Measurements from ENCODE around the gene SEMA3G.
A peak's percentile ranks its signal among the peaks of the same experiment; 100 is the strongest.

SEMA3G gene

GRCh38 chr3:52463416-52463815 is 18.5 kb upstream of the SEMA3G start:
- no peaks in the 10 kb centered on the region for H3K9me3 Mint-ChIP-seq
- no peak for ATAC-seq
- no peak overlapping the region for H3K4me3 Mint-ChIP-seq
- no peaks in the 10 kb centered on the region for H3K27me3 Mint-ChIP-seq
- no peak overlapping the region for H3K27ac Mint-ChIP-seq
- H3K4me1 Mint-ChIP-seq = peaks cover 18% of the 10 kb centered on the region
- H3K36me3 Mint-ChIP-seq = peaks cover 24% of the 10 kb centered on the region

- Mint-ChIP-seq H3K36me3 (peaks cover 25% of the 10 kb centered on the region), H3K27ac (no peak overlapping the region), H3K9me3 (no peaks in the 10 kb centered on the region), H3K4me3 (no peak overlapping the region), H3K27me3 (no peaks in the 10 kb centered on the region), H3K4me1 (peaks cover 33% of the 10 kb centered on the region)
- ATAC-seq = no peak
These were observed 17.0 kb upstream of the SEMA3G start for GRCh38 chr3:52461874-52462273.

GRCh38 chr3:52458770-52459545 is 14.1 kb upstream of the SEMA3G start:
- peak; percentile 51 for ATAC-seq
- Mint-ChIP-seq H3K9me3 (no peaks in the 10 kb centered on the region), H3K4me1 (peaks cover 62% of the 10 kb centered on the region), H3K27ac (peak overlapping the region; percentile 37), H3K4me3 (no peak overlapping the region), H3K36me3 (peaks cover 16% of the 10 kb centered on the region), H3K27me3 (no peaks in the 10 kb centered on the region)

GRCh38 chr3:52458031-52458760 is 13.3 kb upstream of the SEMA3G start:
- Mint-ChIP-seq H3K9me3 (no peaks in the 10 kb centered on the region), H3K4me3 (no peak overlapping the region), H3K27me3 (no peaks in the 10 kb centered on the region), H3K36me3 (peaks cover 14% of the 10 kb centered on the region), H3K27ac (peak overlapping the region; percentile 37), H3K4me1 (peaks cover 61% of the 10 kb centered on the region)
- no peak for ATAC-seq

- Mint-ChIP-seq H3K36me3 (peaks cover 11% of the 10 kb centered on the region), H3K4me3 (peak overlapping the region; percentile 86), H3K27me3 (no peaks in the 10 kb centered on the region), H3K4me1 (peaks cover 52% of the 10 kb centered on the region), H3K9me3 (no peaks in the 10 kb centered on the region), H3K27ac (peak overlapping the region; percentile 99)
- no peak for ATAC-seq
These were observed 11.9 kb upstream of the SEMA3G start for GRCh38 chr3:52456800-52457183.

- Mint-ChIP-seq H3K27me3 (no peaks in the 10 kb centered on the region), H3K36me3 (peaks cover 11% of the 10 kb centered on the region), H3K9me3 (no peaks in the 10 kb centered on the region), H3K4me1 (peaks cover 52% of the 10 kb centered on the region), H3K4me3 (peak overlapping the region; percentile 86), H3K27ac (peak overlapping the region; percentile 99)
- ATAC-seq = no peak
These were observed 11.4 kb upstream of the SEMA3G start for GRCh38 chr3:52456169-52456799.

- Mint-ChIP-seq H3K4me3 (peak within 1 kb of the TSS; percentile 86), H3K4me1 (peaks cover 52% of the 10 kb centered on the region), H3K9me3 (no peaks in the 10 kb centered on the region), H3K36me3 (peaks cover 11% of the 10 kb centered on the region), H3K27me3 (no peaks in the 10 kb centered on the region), H3K27ac (peak within 1 kb of the TSS; percentile 99)
- ATAC-seq = peak; percentile 92
These were observed 10.6 kb upstream of the SEMA3G start, which contains the start of gene NISCH for GRCh38 chr3:52455283-52456168. Gene NISCH (plus strand): TSS chr3:52455604. CDS start chr3:52455642, 38 bp downstream.

GRCh38 chr3:52454938-52455282 is 10.0 kb upstream of the SEMA3G start:
- H3K27ac Mint-ChIP-seq = peak overlapping the region; percentile 99
- no peaks in the 10 kb centered on the region for H3K9me3 Mint-ChIP-seq
- H3K4me1 Mint-ChIP-seq = peaks cover 52% of the 10 kb centered on the region
- H3K36me3 Mint-ChIP-seq = peaks cover 6% of the 10 kb centered on the region
- H3K4me3 Mint-ChIP-seq = peak overlapping the region; percentile 86
- H3K27me3 Mint-ChIP-seq = no peaks in the 10 kb centered on the region
- no peak for ATAC-seq

- H3K4me3 Mint-ChIP-seq = peak overlapping the region; percentile 86
- peak overlapping the region; percentile 99 for H3K27ac Mint-ChIP-seq
- H3K9me3 Mint-ChIP-seq = no peaks in the 10 kb centered on the region
- H3K4me1 Mint-ChIP-seq = peaks cover 52% of the 10 kb centered on the region
- H3K36me3 Mint-ChIP-seq = peaks cover 6% of the 10 kb centered on the region
- H3K27me3 Mint-ChIP-seq = no peaks in the 10 kb centered on the region
- no peak for ATAC-seq
These were observed 9.5 kb upstream of the SEMA3G start for GRCh38 chr3:52454250-52454937.

- H3K4me1 Mint-ChIP-seq = peaks cover 46% of the 10 kb centered on the region
- ATAC-seq = no peak
- peak within 1 kb of the TSS; percentile 86 for H3K4me3 Mint-ChIP-seq
- H3K9me3 Mint-ChIP-seq = no peaks in the 10 kb centered on the region
- H3K27ac Mint-ChIP-seq = peak within 1 kb of the TSS; percentile 99
- H3K27me3 Mint-ChIP-seq = no peaks in the 10 kb centered on the region
- peaks cover 6% of the 10 kb centered on the region for H3K36me3 Mint-ChIP-seq
These were observed 8.8 kb upstream of the SEMA3G start, which contains the start of gene TNNC1 for GRCh38 chr3:52453496-52454249. Gene TNNC1 (minus strand): TSS chr3:52454041. CDS start chr3:52454015, 26 bp downstream.

GRCh38 chr3:52452570-52453221 is 7.8 kb upstream of the SEMA3G start:
- peaks cover 6% of the 10 kb centered on the region for H3K36me3 Mint-ChIP-seq
- H3K4me3 Mint-ChIP-seq = no peak overlapping the region
- H3K4me1 Mint-ChIP-seq = peaks cover 37% of the 10 kb centered on the region
- ATAC-seq = no peak
- H3K27ac Mint-ChIP-seq = peak overlapping the region; percentile 99
- no peaks in the 10 kb centered on the region for H3K27me3 Mint-ChIP-seq
- H3K9me3 Mint-ChIP-seq = no peaks in the 10 kb centered on the region

GRCh38 chr3:52452126-52452525 is 7.2 kb upstream of the SEMA3G start:
- H3K4me3 Mint-ChIP-seq = no peak overlapping the region
- ATAC-seq = no peak
- H3K27ac Mint-ChIP-seq = no peak overlapping the region
- H3K9me3 Mint-ChIP-seq = no peaks in the 10 kb centered on the region
- peaks cover 34% of the 10 kb centered on the region for H3K4me1 Mint-ChIP-seq
- no peaks in the 10 kb centered on the region for H3K36me3 Mint-ChIP-seq
- no peaks in the 10 kb centered on the region for H3K27me3 Mint-ChIP-seq
